ENCODE results near the gene OR13C4.
"Not testable (repeated sequence)": the region's sequence is repeated elsewhere in the genome, so short reads cannot be mapped to it uniquely, and the experiment has no call there.

OR13C4 gene

DNA sequence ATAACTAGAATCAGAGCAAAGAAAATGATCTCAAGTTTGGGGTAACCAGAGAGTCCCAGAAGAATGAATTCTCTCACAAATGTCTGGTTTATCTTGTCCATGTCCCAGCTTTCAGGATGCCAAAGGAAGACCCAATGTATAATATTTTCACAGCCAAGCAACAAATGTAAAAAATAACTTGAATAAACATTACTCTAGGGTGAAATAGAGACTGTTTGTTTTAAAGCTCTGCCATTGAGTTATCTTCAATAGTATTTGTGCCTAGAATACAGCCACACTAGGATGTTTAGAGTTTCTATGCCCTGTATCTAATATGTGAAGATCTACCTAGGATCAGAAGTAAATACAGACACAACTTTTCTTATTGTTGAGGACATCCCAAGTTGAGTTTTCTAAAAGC lies at the start of gene OR13C4:
Gene OR13C4, minus strand, starts transcription at position 101 of the 400 bp plus-strand sequence. Its CDS starts 0 bp downstream, at position 101.
- DNase-seq = no peak

GRCh38 chr9:104575456-104575855 lies 48.4 kb upstream of the OR13C4 start:
- DNase-seq = no peak

DNA sequence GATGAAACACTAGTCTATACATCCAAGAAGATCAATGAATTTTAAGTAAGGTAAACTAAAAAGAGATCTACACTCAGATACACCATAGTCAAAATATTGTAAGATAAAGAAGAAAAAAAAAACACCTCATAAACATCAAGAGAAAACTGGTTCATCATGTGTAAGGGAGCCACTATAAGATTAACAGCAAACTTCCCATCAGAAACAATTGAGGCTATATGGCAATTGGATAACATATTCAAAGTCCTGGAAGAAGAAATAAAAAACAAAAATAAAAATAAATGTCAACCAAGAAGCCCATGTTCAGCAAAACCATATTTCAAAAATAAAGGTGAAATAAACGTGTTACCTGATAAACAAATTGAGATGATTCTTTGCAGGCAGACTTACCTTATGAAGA lies 45.6 kb upstream of the OR13C4 start:
- DNase-seq = no peak

GRCh38 chr9:104568868-104569267 lies 41.9 kb upstream of the OR13C4 start, which contains the start of gene OR13C8:
Gene OR13C8 (plus strand): TSS chr9:104569168. CDS start chr9:104569168, 0 bp downstream.
- DNase-seq = no peak

DNA sequence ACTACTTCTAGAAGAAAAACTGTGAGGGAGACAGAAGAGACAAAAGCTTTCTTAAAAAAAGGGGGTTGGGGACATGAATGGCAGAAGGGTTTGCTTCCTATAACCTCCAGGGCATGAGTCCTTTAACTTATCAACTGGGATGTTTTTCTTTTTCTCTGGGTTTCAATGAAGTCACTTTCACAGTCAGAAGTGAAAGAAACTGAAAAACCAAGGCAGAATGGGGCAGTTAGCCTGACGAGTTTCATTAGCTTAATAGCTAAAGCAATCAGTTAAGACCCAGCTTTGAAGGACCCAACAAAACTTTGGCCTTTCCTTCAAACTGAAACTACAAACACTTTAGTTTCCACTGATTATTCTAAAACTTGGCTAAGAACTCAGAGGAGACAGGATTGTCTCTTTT lies 37.3 kb upstream of the OR13C4 start:
- no peak for DNase-seq

DNA sequence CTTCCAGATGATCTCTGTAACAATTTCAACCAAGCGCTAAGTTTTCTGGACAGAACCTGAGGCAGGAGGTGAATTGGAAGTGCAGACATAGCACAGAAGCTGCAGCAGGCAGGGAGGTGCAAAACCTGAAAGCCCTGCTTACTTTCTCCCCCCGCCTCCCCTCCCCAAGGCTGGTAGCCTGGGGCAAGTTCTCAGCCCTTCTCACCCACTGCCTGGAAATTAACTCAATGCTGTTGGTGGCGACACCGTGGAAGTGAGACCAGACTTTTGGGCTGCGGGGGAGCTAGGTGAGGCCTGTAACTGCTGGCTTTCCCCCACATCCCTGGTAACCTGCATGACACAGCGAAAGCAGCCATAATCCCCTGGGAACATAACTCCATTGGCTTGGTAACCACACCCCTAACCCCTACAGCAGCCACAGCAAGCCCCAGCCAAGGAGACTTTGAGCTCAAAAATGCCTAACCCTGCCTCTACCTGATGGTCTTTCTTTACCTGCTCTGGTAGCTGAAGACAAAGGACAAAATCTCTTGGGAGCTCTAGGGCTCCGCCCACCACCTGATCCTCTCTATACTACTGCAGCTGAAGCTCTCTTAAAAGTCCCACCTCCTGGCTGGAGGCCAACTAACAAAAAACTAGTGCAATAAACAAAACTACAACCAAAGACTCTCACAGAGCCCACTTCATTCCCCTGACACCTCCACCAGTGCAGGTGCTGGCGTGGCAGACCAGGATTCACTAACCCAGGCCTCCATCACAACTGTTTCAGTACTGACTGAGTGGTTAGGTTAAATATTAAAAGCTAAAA lies 30.0 kb upstream of the OR13C4 start:
- DNase-seq = no peak

GRCh38 chr9:104555521-104555920 lies 28.5 kb upstream of the OR13C4 start:
- DNase-seq = no peak

- DNase-seq = no peak
Observed at GRCh38 chr9:104553261-104553660, 26.3 kb upstream of the OR13C4 start.

- DNase-seq = no peak
Observed at GRCh38 chr9:104544644-104545043, 17.6 kb upstream of the OR13C4 start.

GRCh38 chr9:104539275-104539674 lies 12.3 kb upstream of the OR13C4 start:
- DNase-seq = no peak

DNA sequence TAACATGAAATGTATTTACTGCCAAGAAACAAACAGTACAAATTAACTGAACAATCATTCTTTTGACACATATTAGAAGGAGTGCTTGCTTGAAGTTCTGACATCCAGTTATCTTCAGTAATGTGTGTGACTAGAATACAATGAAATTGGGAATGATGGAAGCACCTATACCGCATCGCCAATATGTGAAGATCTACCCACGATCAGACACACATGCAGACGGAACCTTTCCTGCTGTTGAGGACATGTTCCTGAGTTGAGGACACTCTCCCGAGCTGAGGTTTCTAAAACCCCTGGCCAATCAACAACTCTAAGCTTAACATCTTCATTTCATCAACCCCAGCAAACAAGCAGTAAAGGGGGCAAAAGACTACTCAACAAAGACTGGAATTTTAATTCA lies 9.7 kb upstream of the OR13C4 start, which contains the start of gene OR13C3:
Gene OR13C3, minus strand, starts transcription at position 101 of the 400 bp plus-strand sequence. CDS start 133 bp downstream, outside the sequence.
- DNase-seq = no peak

DNA sequence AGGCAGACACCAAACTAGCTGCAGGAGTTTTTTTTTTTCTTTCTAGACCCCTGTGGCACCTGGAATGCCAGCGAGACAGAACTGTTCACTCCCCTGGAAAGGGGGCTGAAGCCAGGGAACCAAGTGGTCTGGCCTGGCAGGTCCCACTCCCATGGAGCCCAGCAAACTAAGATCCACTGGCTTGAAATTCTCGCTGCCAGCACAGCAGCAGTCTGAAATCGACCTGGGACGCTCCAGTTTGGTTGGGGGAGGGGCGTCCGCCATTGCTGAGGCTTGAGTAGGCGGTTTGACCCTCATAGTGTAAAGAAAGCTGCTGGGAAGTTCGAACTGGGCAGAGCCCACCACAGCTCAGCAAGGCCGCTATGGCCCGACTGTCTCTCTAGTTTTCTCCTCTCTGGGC lies 6.8 kb downstream of the OR13C4 start:
- not testable (repeated sequence) for DNase-seq

GRCh38 chr9:104514901-104515300 lies 12.1 kb downstream of the OR13C4 start:
- DNase-seq = no peak

DNA sequence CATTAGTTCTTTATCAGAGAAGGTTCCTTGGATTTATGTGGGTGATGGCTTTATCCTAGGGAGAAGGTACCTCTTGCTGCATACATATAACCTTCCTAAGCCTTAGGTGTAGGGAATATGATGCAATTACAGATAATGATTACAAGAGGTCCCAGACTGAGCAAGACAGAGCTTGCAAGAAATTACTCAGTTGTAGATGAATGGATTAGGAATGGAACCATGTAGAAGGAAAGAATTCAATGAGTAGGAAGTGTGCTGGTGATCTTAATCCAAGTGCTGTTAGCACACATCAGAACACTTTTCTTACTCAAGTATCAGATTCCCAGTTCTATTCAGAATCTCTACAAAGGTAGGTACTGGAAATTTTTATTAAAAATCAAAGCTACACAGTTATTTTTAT lies 20.4 kb downstream of the OR13C4 start:
- no peak for DNase-seq

DNA sequence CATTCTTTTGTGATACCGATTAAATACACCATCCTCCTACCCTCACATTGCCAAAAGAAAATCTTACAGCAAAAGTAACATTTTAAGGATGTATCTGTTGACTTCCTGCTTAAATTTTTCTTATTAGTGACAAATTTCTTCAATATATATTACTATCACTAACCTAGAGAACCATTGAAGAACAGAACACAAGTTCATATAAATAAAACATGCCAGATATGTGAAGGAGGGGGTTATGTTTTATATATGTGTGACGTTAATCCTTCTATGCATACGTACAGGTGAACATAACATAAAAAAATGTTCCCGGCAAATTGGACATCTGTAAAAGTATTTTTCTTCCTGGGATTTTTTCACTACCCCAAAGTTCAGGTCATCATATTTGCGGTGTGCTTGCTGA lies 23.0 kb downstream of the OR13C4 start, which contains the start of gene OR13F1:
Gene OR13F1, plus strand, starts transcription at position 301 of the 400 bp plus-strand sequence. Its CDS starts 0 bp downstream, at position 301.
- DNase-seq = no peak

DNA sequence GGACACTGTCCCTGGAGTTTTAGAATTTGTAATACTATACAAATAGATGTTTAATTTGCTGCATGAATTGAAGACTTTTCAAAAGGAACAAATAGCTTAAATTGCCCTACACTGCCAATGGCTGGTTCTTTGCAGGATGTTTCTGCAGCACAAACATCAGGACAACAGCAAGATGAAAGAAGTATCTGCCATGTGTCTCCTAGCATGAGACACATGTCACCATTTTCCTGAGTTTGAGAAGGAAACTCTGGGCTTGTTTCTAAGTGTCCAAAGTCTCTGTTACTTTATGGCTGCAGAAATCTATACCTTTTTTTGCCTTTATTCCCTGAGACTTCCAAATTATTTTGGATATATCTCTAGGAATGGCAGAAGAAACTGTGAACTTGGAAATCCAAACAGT lies 23.6 kb downstream of the OR13C4 start:
- no peak for DNase-seq

DNA sequence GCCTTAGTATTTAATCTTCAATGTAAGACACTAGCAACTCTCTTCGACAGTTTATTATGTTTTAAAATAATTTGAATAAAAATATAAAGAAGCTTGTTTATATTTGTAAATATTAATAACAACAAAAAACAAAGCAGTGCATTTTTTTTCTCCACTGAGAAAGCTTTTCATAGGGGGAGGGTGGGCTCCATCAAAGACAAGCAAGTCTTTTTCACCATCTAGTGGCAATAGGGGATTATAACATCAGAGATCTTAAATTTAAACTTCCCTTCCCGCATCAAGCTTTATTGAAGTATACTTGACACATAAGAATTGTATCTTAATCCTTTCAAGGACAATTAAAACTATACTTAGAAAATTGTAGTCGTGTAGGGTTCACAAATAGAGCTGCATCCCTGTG lies 32.2 kb downstream of the OR13C4 start:
- no peak for DNase-seq

GRCh38 chr9:104485014-104485413 lies 42.0 kb downstream of the OR13C4 start:
- DNase-seq = no peak

GRCh38 chr9:104482921-104483570 lies 44.0 kb downstream of the OR13C4 start:
- no peak for DNase-seq
